Activated naive CD4-positive, alpha-beta T cell treated with anti-CD3 and anti-CD28 coated beads for 36 hours (primary cell): ENCODE measurements around the gene USP17L26. TPM values are rescaled to one million over a fixed set of nuclear protein-coding genes. Genes with fewer than 3 reads are reported as not detected.

Experiments
- CTCF ChIA-PET: fragments of 350-600 bp; sonication (Branson Sonifier 250); formaldehyde crosslinking; loops from one replicate; lab custom pipeline; 2021; ENCODE audit warnings: antibody characterized with exemption; lab: Charles Lee
- DNase-seq: peaks from one replicate; pipeline ENCODE4 v3.0.0-alpha.2; 2020
- H3K27ac Mint-ChIP-seq: one replicate; pipeline ENCODE4 v1.8.0; 2021; ENCODE audit warnings: mild to moderate bottlenecking, mixed read lengths
- H3K27me3 Mint-ChIP-seq: one replicate; pipeline ENCODE4 v1.8.0; 2021; ENCODE audit warnings: low read depth, mixed read lengths
- H3K36me3 Mint-ChIP-seq: one replicate; pipeline ENCODE4 v1.8.0; 2021; ENCODE audit warnings: low read depth, mixed read lengths
- H3K4me1 Mint-ChIP-seq: one replicate; pipeline ENCODE4 v1.8.0; 2021; ENCODE audit warnings: low read depth, mixed read lengths
- H3K4me3 Mint-ChIP-seq: one replicate; pipeline ENCODE4 v1.8.0; 2021; ENCODE audit warnings: mild to moderate bottlenecking, moderate library complexity, mixed read lengths
- H3K9me3 Mint-ChIP-seq: one replicate; pipeline ENCODE4 v1.8.0; 2021; ENCODE audit warnings: mixed read lengths
- intact Hi-C: fragments of 100-400 bp; cut with micrococcal nuclease; formaldehyde crosslinking; loops from one replicate; pipeline ENCODE4 v1.15.1; 2023
- total RNA-seq, 2 experiments: library from RNA; stranded (reverse); gene quantifications; one replicate each; pipeline ENCODE4 v1.2.3, GENCODE V29; 2021

The USP17L26 gene
- total RNA-seq, 2 experiments from 2014 or later = not detected

DNA sequence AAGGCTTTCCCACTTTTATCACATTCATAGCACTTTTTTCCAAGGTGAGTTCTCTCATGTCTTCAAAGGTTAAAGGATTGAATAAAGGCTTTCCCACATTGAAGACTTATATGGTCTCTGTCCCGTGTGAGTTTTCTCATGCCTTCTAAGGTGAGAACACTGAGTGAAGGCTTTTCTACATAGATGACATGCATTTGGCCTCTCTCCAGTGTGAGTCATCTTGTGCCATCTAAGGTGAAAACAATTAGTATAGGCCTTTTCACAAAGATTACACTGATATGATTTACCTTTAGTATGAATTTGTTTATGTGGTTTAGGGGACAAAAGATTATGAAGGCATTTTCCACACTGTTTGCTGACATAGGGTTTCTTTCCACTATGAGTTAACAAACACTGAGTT is 49.7 kb downstream of the USP17L26 start:
- no peak overlapping the region for H3K4me3 Mint-ChIP-seq
- no peak overlapping the region for H3K27ac Mint-ChIP-seq
- peaks cover 2% of the 10 kb centered on the region for H3K4me1 Mint-ChIP-seq
- CTCF ChIA-PET = no interaction called here
- H3K9me3 Mint-ChIP-seq = no peaks in the 10 kb centered on the region
- DNase-seq = no peak
- intact Hi-C loops = no loop called here
- H3K36me3 Mint-ChIP-seq = no peaks in the 10 kb centered on the region
- no peaks in the 10 kb centered on the region for H3K27me3 Mint-ChIP-seq

Other genes with a start within 250 kb of the USP17L26 start
- gene FAM90A26, start 164.2 kb upstream of the USP17L26 start, total RNA-seq = not detected
- gene USP17L10, start 124.0 kb upstream of the USP17L26 start, total RNA-seq = not detected
- gene USP17L11, start 119.3 kb upstream of the USP17L26 start, total RNA-seq = not detected
- not detected for gene USP17L12, start 114.5 kb upstream of the USP17L26 start, total RNA-seq
- not detected for gene USP17L13, start 109.8 kb upstream of the USP17L26 start, total RNA-seq
- not detected for gene USP17L15, start 100.3 kb upstream of the USP17L26 start, total RNA-seq
- not detected for gene USP17L17, start 90.8 kb upstream of the USP17L26 start, total RNA-seq
- gene USP17L18, start 86.0 kb upstream of the USP17L26 start, total RNA-seq = not detected
- gene USP17L19, start 81.3 kb upstream of the USP17L26 start, total RNA-seq = not detected
- not detected for gene USP17L20, start 76.5 kb upstream of the USP17L26 start, total RNA-seq
- gene USP17L21, start 71.8 kb upstream of the USP17L26 start, total RNA-seq = not detected
- gene USP17L22, start 67.0 kb upstream of the USP17L26 start, total RNA-seq = not detected
- not detected for gene USP17L24, start 9.5 kb upstream of the USP17L26 start, total RNA-seq
- gene USP17L25, start 4.7 kb upstream of the USP17L26 start, total RNA-seq = not detected
- gene USP17L5, start 4.7 kb downstream of the USP17L26 start, total RNA-seq = not detected
- not detected for gene USP17L27, start 9.5 kb downstream of the USP17L26 start, total RNA-seq
- not detected for gene USP17L28, start 14.2 kb downstream of the USP17L26 start, total RNA-seq
- not detected for gene USP17L29, start 19.0 kb downstream of the USP17L26 start, total RNA-seq
- gene USP17L30, start 28.5 kb downstream of the USP17L26 start, total RNA-seq = not detected
- not detected for gene DEFB131A, start 109.8 kb downstream of the USP17L26 start, total RNA-seq